H1 (cell line): ENCODE results near the gene ITPR3. TPM values are rescaled to one million over a fixed set of nuclear protein-coding genes. Genes with fewer than 3 reads are reported as not detected.

Source experiments
- BACH1 ChIP-seq: IDR thresholded peaks from 2 replicates; pipeline ENCODE4 v1.6.1; 2012; ENCODE audit warnings: low read length, improper control_type of control experiment
- CBX5 ChIP-seq: fragments of 300-800, 300-1000 bp; sonication (generic); IDR thresholded peaks from 2 replicates; pipeline ENCODE4 v1.7.1; 2016; ENCODE audit warnings: antibody characterized with exemption, low read length, low read depth
- EP300 ChIP-seq, 2 experiments: IDR thresholded peaks; 1 replicate in 1 of 2; 2 replicates in 1 of 2; pipeline ENCODE4 v1.6.1; 2011 to 2012; ENCODE audit warnings: low read depth in 2 of 2, low read length in 2 of 2, mild to moderate bottlenecking in 2 of 2, borderline replicate concordance in 1 of 2, inconsistent platforms in 1 of 2, moderate library complexity in 1 of 2
- RNF2 ChIP-seq: fragments of 200-900, 300-1000 bp; sonication (generic); IDR thresholded peaks from 2 replicates; pipeline ENCODE4 v1.7.1; 2016; ENCODE audit warnings: borderline replicate concordance, low read depth, mild to moderate bottlenecking, antibody characterized with exemption, low read length; ENCODE audit not compliant: poor library complexity, severe bottlenecking; ENCODE audit errors: missing control alignments
- SAP30 ChIP-seq: fragments of 300-600 bp; sonication (generic); IDR thresholded peaks from 2 replicates; pipeline ENCODE4 v1.7.1; 2012; ENCODE audit warnings: low read length, moderate library complexity, mild to moderate bottlenecking, inconsistent platforms; ENCODE audit not compliant: insufficient read depth, insufficient replicate concordance
- SRF ChIP-seq: IDR thresholded peaks from 2 replicates; pipeline ENCODE4 v1.6.1; 2011; ENCODE audit warnings: mild to moderate bottlenecking, low read depth, low read length, moderate library complexity
- polyA plus RNA-seq, 7 experiments: library from polyadenylated mRNA; depleted of rRNA in 3 of 7; stranded (reverse) in 5 of 7; unstranded in 2 of 7; fragments of >200 nt in 5 of 7; fragments of 200-250 nt in 2 of 7; gene quantifications; 1 replicate in 5 of 7; 2 replicates in 1 of 7; 4 replicates in 1 of 7; pipeline versions ENCODE4 v1.2.1 to v1.2.3, GENCODE V29; 2011 to 2013; ENCODE audit warnings: missing spikeins in 2 of 7, mixed read lengths in 2 of 7
- total RNA-seq: library from RNA; stranded (reverse); fragmentation: NEBNext Ultra II Directional; extraction: Animal tissue kit (Norgen Biotek cat#: 25700); gene quantifications from 2 replicates; pipeline ENCODE4 v1.2.1, GENCODE V29; 2021
- TF ChIP-seq, protein P1 (sequence below): IDR thresholded peaks from 2 replicates; pipeline ENCODE4 v1.6.1; 2012; ENCODE audit warnings: inconsistent platforms

Gene ITPR3
- total and polyA plus RNA-seq, 2 of the 8 experiments (the other 6 are each of a cell fraction or from before 2014, with no cell fraction given) = 29.1 to 45.7 TPM

DNA sequence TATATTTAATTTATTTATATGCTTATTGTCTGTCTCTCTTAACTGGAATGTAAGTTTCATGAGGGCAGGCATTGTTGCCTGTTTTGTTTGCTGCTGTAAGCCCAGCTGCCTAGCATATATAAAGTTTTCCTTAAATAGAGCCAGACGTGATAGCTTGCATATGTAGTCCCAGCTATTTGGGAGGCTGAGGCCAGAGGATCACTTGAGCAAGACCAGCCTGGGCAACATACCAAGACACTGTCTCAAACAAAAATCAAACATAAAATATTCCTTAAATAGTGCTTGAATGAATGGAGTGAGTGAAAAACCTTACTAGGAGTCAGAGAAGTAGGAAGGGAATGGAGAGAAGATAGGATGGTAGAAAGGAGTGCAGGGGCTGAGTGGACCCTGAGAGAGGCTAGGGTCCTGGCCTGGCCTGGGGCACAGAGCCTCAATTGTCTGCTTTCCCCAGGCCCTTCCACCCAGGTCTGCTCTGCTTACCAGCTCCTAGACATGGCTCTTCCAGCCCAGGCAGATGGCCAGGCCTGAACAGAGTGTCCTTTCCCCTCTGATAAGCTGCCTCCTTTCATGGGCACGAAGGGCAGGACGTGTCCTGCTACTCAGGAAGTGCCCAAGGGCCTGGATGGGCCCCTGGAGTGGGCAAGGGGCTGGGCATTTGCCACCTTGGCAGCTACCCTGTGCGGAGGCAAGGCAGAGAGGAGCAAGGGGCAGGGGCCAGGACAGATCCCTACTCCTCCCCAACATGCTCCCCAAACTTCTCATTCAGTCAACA lies 23.4 kb upstream of the ITPR3 start (continued):
- TF ChIP-seq EP300 (IDR thresholded peaks at IDR 0.05; ENCODE audit: borderline replicate concordance in 1 of 2, low read depth in 2 of 2, low read length in 2 of 2) (no peak), BACH1 (no peak), RNF2 (no peak), CBX5 (no peak), SAP30 (no peak), SRF (no peak)
- TF ChIP-seq, protein P1, sequence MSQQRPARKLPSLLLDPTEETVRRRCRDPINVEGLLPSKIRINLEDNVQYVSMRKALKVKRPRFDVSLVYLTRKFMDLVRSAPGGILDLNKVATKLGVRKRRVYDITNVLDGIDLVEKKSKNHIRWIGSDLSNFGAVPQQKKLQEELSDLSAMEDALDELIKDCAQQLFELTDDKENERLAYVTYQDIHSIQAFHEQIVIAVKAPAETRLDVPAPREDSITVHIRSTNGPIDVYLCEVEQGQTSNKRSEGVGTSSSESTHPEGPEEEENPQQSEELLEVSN = no peak
